PFSK-1 (cell line): ENCODE results near the gene NKAPD1.

Experiments
- FOXP2 ChIP-seq: optimal IDR thresholded peaks from 2 replicates; pipeline ENCODE3; 2011; ENCODE audit warnings: borderline replicate concordance, control low read depth, inconsistent platforms; ENCODE audit not compliant: insufficient read depth; ENCODE audit errors: extremely low read length, extremely low read depth
- POLR2AphosphoS5 ChIP-seq: IDR thresholded peaks from 2 replicates; pipeline ENCODE4 v1.6.1; 2012; ENCODE audit warnings: low read depth, mild to moderate bottlenecking, control low read depth, low read length, moderate library complexity
- REST ChIP-seq, 2 experiments: IDR thresholded peaks; 2 replicates each; pipeline versions ENCODE4 v1.6.1 to v1.8.0; 2011 to 2012; ENCODE audit warnings: low read depth in 2 of 2, low read length in 2 of 2, control low read depth in 1 of 2, inconsistent platforms in 1 of 2, mild to moderate bottlenecking in 1 of 2, moderate library complexity in 1 of 2; ENCODE audit not compliant: insufficient read depth in 1 of 2
- TAF1 ChIP-seq: IDR thresholded peaks from 2 replicates; pipeline ENCODE4 v1.6.1; 2012; ENCODE audit warnings: low read length, control low read depth, borderline replicate concordance; ENCODE audit not compliant: insufficient read depth

DNA sequence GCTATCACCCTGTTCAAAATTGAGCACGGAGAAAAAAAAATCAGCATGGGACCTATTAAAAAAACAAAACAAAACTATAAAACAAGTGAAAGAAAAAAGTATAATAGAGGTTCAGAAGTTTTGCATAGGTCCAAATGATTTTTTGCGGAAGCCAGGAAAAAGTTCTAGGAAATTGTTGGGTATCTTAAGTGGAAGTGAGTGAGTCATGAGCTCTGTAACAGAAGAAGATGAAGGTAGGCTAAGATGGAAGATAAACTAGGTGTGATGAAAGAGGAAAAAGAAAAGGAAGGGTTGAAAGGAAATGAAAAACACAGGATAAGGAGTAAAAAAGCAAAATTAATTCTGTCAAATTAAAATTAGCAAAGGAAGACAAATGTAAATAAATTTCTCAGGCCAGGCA is 40.4 kb downstream of the NKAPD1 start:
- no peak for TF ChIP-seq POLR2AphosphoS5
- TF ChIP-seq REST (IDR thresholded peaks at IDR 0.05; ENCODE audit: insufficient read depth in 1 of 2, low read depth in 2 of 2, low read length in 2 of 2): no peak
- TF ChIP-seq FOXP2: no peak
- TF ChIP-seq TAF1: no peak
